GM18511 (cell line): ENCODE measurements around the gene DEFB115.
"Not testable (repeated sequence)": the region's sequence is repeated elsewhere in the genome, so short reads cannot be mapped to it uniquely, and the experiment has no call there.

Experiments used
- ATAC-seq: cut with Tn5 transposase; IDR thresholded peaks from one replicate; pipeline ENCODE4 v1.9.1; 2021; ENCODE audit warnings: mild to moderate bottlenecking, moderate library complexity; ENCODE audit not compliant: unreplicated experiment

The DEFB115 gene

GRCh38 chr20:31257364-31257763 is at the start of gene DEFB115:
Gene DEFB115 (plus strand): TSS chr20:31257664. CDS start chr20:31257664, 0 bp downstream.
- no peak for ATAC-seq

GRCh38 chr20:31236953-31237352 is 20.5 kb upstream of the DEFB115 start:
- ATAC-seq: no peak

GRCh38 chr20:31237763-31238162 is 19.7 kb upstream of the DEFB115 start:
- no peak for ATAC-seq

GRCh38 chr20:31239139-31239538 is 18.3 kb upstream of the DEFB115 start:
- ATAC-seq: no peak

- no peak for ATAC-seq
Observed at GRCh38 chr20:31256959-31257358, 505 bp upstream of the DEFB115 start.

- no peak for ATAC-seq
Observed at GRCh38 chr20:31260326-31260932, 3.0 kb downstream of the DEFB115 start.

- ATAC-seq: no peak
Observed at GRCh38 chr20:31274441-31274840, 17.0 kb downstream of the DEFB115 start.

GRCh38 chr20:31278178-31278577 is 20.7 kb downstream of the DEFB115 start:
- ATAC-seq: no peak

- not testable (repeated sequence) for ATAC-seq
Observed at GRCh38 chr20:31284964-31285363, 27.5 kb downstream of the DEFB115 start.

- no peak for ATAC-seq
Observed at GRCh38 chr20:31308535-31309162, 51.2 kb downstream of the DEFB115 start, which contains the start of gene DEFB116. Gene DEFB116 (minus strand): TSS chr20:31308585. CDS start chr20:31308585, 0 bp downstream.
